ENCODE measurements around the gene ACTG2.
"Not testable (repeated sequence)": the region's sequence is repeated elsewhere in the genome, so short reads cannot be mapped to it uniquely, and the experiment has no call there.

The ACTG2 gene

GRCh38 chr2:73926493-73927327, 33.9 kb downstream of the ACTG2 start, which contains the start of gene DGUOK:
Gene DGUOK (plus strand): TSS chr2:73926880. CDS start chr2:73926911, 31 bp downstream.
- in situ Hi-C loops (cut with MboI; ENCODE audit: low pct_unique_long_range_greater_than_20kb, low sequenced_read_pairs): no loop called here
- DNase-seq: peak; percentile 98

GRCh38 chr2:73927344-73927743, 34.5 kb downstream of the ACTG2 start:
- no peak for DNase-seq
- in situ Hi-C loops (cut with MboI; ENCODE audit: low pct_unique_long_range_greater_than_20kb, low sequenced_read_pairs): no loop called here

GRCh38 chr2:73928963-73929347, 36.1 kb downstream of the ACTG2 start:
- in situ Hi-C loops (cut with MboI; ENCODE audit: low pct_unique_long_range_greater_than_20kb, low sequenced_read_pairs): no loop called here
- DNase-seq: no peak

GRCh38 chr2:73930386-73930785, 37.6 kb downstream of the ACTG2 start:
- DNase-seq: no peak
- in situ Hi-C loops (cut with MboI; ENCODE audit: low pct_unique_long_range_greater_than_20kb, low sequenced_read_pairs): no loop called here

GRCh38 chr2:73931531-73932500, 39.0 kb downstream of the ACTG2 start:
- no peak for DNase-seq
- in situ Hi-C loops (cut with MboI; ENCODE audit: low pct_unique_long_range_greater_than_20kb, low sequenced_read_pairs): no loop called here

GRCh38 chr2:73933194-73933593, 40.4 kb downstream of the ACTG2 start:
- in situ Hi-C loops (cut with MboI; ENCODE audit: low pct_unique_long_range_greater_than_20kb, low sequenced_read_pairs): no loop called here
- no peak for DNase-seq

- in situ Hi-C loops (cut with MboI; ENCODE audit: low pct_unique_long_range_greater_than_20kb, low sequenced_read_pairs): no loop called here
- DNase-seq: no peak
Measured at GRCh38 chr2:73935641-73936040, 42.8 kb downstream of the ACTG2 start.

- DNase-seq: no peak
- in situ Hi-C loops (cut with MboI; ENCODE audit: low pct_unique_long_range_greater_than_20kb, low sequenced_read_pairs): no loop called here
Measured at GRCh38 chr2:73937103-73937885, 44.5 kb downstream of the ACTG2 start.

- no peak for DNase-seq
- in situ Hi-C loops (cut with MboI; ENCODE audit: low pct_unique_long_range_greater_than_20kb, low sequenced_read_pairs): no loop called here
Measured at GRCh38 chr2:73937899-73938298, 45.1 kb downstream of the ACTG2 start.

- peak; percentile 12 for DNase-seq
- in situ Hi-C loops (cut with MboI; ENCODE audit: low pct_unique_long_range_greater_than_20kb, low sequenced_read_pairs): no loop called here
Measured at GRCh38 chr2:73938718-73939352, 46.0 kb downstream of the ACTG2 start.

- in situ Hi-C loops (cut with MboI; ENCODE audit: low pct_unique_long_range_greater_than_20kb, low sequenced_read_pairs): no loop called here
- peak; percentile 26 for DNase-seq
Measured at GRCh38 chr2:73939419-73939818, 46.6 kb downstream of the ACTG2 start.

GRCh38 chr2:73940066-73940465, 47.3 kb downstream of the ACTG2 start:
- in situ Hi-C loops (cut with MboI; ENCODE audit: low pct_unique_long_range_greater_than_20kb, low sequenced_read_pairs); DNase-seq: not testable (repeated sequence)

- DNase-seq: no peak
- in situ Hi-C loops (cut with MboI; ENCODE audit: low pct_unique_long_range_greater_than_20kb, low sequenced_read_pairs): no loop called here
Measured at GRCh38 chr2:73942664-73943063, 49.9 kb downstream of the ACTG2 start.

GRCh38 chr2:73944714-73945113, 51.9 kb downstream of the ACTG2 start:
- in situ Hi-C loops (cut with MboI; ENCODE audit: low pct_unique_long_range_greater_than_20kb, low sequenced_read_pairs): no loop called here
- no peak for DNase-seq

- in situ Hi-C loops (cut with MboI; ENCODE audit: low pct_unique_long_range_greater_than_20kb, low sequenced_read_pairs): no loop called here
- DNase-seq: no peak
Measured at GRCh38 chr2:73946215-73946614, 53.4 kb downstream of the ACTG2 start.

GRCh38 chr2:73946666-73947065, 53.9 kb downstream of the ACTG2 start:
- no peak for DNase-seq
- in situ Hi-C loops (cut with MboI; ENCODE audit: low pct_unique_long_range_greater_than_20kb, low sequenced_read_pairs): no loop called here

GRCh38 chr2:73947412-73948018, 54.7 kb downstream of the ACTG2 start:
- DNase-seq: no peak
- in situ Hi-C loops (cut with MboI; ENCODE audit: low pct_unique_long_range_greater_than_20kb, low sequenced_read_pairs): no loop called here

- in situ Hi-C loops (cut with MboI; ENCODE audit: low pct_unique_long_range_greater_than_20kb, low sequenced_read_pairs): no loop called here
- DNase-seq: no peak
Measured at GRCh38 chr2:73949802-73950201, 57.0 kb downstream of the ACTG2 start.

Data from KBM-7 (cell line).